ENCODE data around the gene TMEM212. TPM values are rescaled to one million over a fixed set of nuclear protein-coding genes. Genes with fewer than 3 reads are reported as not detected.

TMEM212 gene
- total and polyA plus RNA-seq, 12 donors = 0.06 TPM; not detected in 11

DNA sequence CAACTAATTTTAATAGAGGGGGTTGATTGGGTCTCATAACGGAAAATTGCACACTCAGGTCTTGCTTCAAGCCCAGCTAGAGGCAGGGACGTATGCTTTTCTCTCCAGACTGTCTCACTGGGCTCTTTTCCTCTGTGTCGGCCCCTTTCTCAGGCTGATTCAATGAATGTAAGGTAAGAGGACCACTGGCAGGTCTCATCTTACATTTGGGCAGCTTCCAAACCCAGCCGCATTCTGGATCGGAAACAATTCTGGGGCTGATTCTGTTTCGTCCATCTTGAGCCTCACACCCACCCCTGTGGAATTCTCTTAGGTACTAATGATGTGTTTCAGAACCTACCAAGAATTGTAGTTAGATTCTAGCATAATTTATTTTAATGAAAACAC, 40.7 kb downstream of the TMEM212 start:
- H3K9me3 ChIP-seq (replicated peaks in 1 of 3) = no peaks in the 10 kb centered on the region
- intact Hi-C loops (cut with DNase I) = no loop called here
- H3K36me3 ChIP-seq (replicated peaks in 1 of 2) = no peaks in the 10 kb centered on the region
- H3K27me3 ChIP-seq = no peaks in the 10 kb centered on the region
- 81 to 94% (median 90%) methylated on average over 6 of the region's 6 CpGs for WGBS, 4 donors
- TF ChIP-seq, protein P1, sequence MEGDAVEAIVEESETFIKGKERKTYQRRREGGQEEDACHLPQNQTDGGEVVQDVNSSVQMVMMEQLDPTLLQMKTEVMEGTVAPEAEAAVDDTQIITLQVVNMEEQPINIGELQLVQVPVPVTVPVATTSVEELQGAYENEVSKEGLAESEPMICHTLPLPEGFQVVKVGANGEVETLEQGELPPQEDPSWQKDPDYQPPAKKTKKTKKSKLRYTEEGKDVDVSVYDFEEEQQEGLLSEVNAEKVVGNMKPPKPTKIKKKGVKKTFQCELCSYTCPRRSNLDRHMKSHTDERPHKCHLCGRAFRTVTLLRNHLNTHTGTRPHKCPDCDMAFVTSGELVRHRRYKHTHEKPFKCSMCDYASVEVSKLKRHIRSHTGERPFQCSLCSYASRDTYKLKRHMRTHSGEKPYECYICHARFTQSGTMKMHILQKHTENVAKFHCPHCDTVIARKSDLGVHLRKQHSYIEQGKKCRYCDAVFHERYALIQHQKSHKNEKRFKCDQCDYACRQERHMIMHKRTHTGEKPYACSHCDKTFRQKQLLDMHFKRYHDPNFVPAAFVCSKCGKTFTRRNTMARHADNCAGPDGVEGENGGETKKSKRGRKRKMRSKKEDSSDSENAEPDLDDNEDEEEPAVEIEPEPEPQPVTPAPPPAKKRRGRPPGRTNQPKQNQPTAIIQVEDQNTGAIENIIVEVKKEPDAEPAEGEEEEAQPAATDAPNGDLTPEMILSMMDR (IDR thresholded peaks at IDR 0.05) = no peak
- TF ChIP-seq POLR2A (IDR thresholded peaks at IDR 0.05) = no peak
- no peak for DNase-seq
- no peak overlapping the region for H3K27ac ChIP-seq
- no peak overlapping the region for H3K4me3 ChIP-seq
- H3K4me1 ChIP-seq (replicated peaks in 1 of 2) = no peaks in the 10 kb centered on the region

DNA sequence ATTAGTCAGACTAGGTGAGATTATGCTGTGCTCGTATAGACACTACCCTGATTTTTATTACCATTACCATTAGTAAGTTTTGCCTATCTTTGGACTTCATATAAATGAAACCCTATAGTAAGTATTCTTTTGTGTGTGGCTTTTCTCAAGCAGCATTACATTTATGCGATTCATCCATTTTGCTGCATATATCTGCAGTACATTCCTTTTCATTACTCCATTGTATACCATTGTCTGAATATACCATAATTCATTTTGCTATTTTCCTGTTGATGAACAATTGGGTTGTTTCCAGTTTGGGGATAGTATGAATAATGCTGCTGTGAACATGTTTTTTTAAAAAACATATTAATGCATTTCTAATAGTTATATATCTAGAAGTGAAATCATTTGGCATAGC, 45.3 kb downstream of the TMEM212 start:
- Histone ChIP-seq H3K27me3 (no peaks in the 10 kb centered on the region), H3K36me3 (replicated peaks in 1 of 2) (no peaks in the 10 kb centered on the region), H3K27ac (no peak overlapping the region), H3K4me1 (replicated peaks in 1 of 2) (no peaks in the 10 kb centered on the region), H3K4me3 (no peak overlapping the region), H3K9me3 (replicated peaks in 1 of 3) (no peaks in the 10 kb centered on the region)
- 81 to 89% (median 86%) methylated on average over 2 of the region's 2 CpGs for WGBS, 4 donors
- no peak for DNase-seq
- TF ChIP-seq, protein P1 (IDR thresholded peaks at IDR 0.05) = no peak
- no peak for TF ChIP-seq POLR2A (IDR thresholded peaks at IDR 0.05)
- intact Hi-C loops (cut with DNase I) = no loop called here

DNA sequence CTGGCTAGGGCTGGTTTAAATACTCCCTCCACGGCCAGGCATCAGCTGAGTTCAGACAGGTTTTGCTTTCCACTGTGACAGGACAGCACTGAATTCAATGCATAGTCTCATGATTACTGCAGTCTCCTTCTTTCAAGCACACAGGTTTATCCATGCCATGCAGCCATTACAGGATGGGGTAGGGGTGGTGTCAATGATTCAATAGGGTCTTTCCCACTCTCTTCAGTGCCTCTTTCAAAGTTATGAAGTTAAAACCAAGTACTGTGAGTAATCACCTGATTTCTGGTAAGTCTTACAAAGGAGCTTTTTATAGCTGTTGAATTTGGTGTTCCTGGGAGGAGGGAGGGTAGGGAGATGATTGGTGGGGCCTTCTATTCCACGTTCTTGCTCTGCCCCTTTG, 47.2 kb downstream of the TMEM212 start:
- intact Hi-C loops (cut with DNase I) = no loop called here
- WGBS, 4 donors = 82 to 94% (median 91%) methylated on average over 2 of the region's 2 CpGs
- H3K36me3 ChIP-seq (replicated peaks in 1 of 2) = no peaks in the 10 kb centered on the region
- no peak overlapping the region for H3K4me3 ChIP-seq
- no peaks in the 10 kb centered on the region for H3K27me3 ChIP-seq
- DNase-seq = no peak
- no peak overlapping the region for H3K27ac ChIP-seq
- H3K4me1 ChIP-seq (replicated peaks in 1 of 2) = no peaks in the 10 kb centered on the region
- TF ChIP-seq POLR2A (IDR thresholded peaks at IDR 0.05) = no peak
- TF ChIP-seq, protein P1 (IDR thresholded peaks at IDR 0.05) = no peak
- H3K9me3 ChIP-seq (replicated peaks in 1 of 3) = no peaks in the 10 kb centered on the region

DNA sequence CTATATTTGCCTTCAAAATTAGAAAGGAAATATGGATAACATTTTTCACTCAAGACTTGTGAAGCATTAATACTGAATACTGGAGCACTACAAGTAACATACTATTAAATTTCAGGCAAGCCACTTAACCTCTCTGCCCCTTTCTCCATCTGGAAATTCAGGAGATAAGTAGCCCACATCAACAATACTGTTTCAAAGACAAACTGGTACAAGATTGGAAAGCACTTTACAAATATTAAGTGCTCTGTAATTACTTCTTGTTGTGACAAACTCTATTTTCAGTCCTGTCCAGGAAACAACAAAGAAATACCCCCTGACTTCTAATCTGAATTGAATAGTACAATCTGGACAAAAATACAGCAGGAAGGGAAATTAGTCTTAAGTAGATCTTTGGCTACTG, 49.3 kb downstream of the TMEM212 start:
- no peaks in the 10 kb centered on the region for H3K27me3 ChIP-seq
- no peaks in the 10 kb centered on the region for H3K4me1 ChIP-seq (replicated peaks in 1 of 2)
- H3K4me3 ChIP-seq = no peak overlapping the region
- DNase-seq = no peak
- no peak for TF ChIP-seq POLR2A (IDR thresholded peaks at IDR 0.05)
- TF ChIP-seq, protein P1 (IDR thresholded peaks at IDR 0.05) = no peak
- no peaks in the 10 kb centered on the region for H3K36me3 ChIP-seq (replicated peaks in 1 of 2)
- intact Hi-C loops (cut with DNase I) = no loop called here
- no peak overlapping the region for H3K27ac ChIP-seq
- H3K9me3 ChIP-seq (replicated peaks in 1 of 3) = no peaks in the 10 kb centered on the region

Data from adrenal gland (tissue), 12 donors.